GM23338 (cell line): ENCODE data around the gene TOP2A. TPM values are rescaled to one million over a fixed set of nuclear protein-coding genes. Genes with fewer than 3 reads are reported as not detected.

Source experiments
- ATAC-seq: fragments of 200-7000 bp; cut with Tn5 transposase; 3 replicates; pipeline ENCODE4 v1.9.1; 2020
- DNase-seq: peaks from one replicate; pipeline ENCODE4 v3.0.0-alpha.2; 2015; ENCODE audit warnings: low spot score
- H2AFZ ChIP-seq: fragments of 200-600 bp; sonication (generic); 2 replicates; pipeline ENCODE4 v1.8.0; 2016; ENCODE audit warnings: antibody characterized with exemption, mild to moderate bottlenecking, moderate library complexity
- H3F3A ChIP-seq: fragments of 200-600 bp; sonication (generic); replicated peaks from 2 replicates; pipeline ENCODE4 v1.8.0; 2017; ENCODE audit warnings: antibody characterized with exemption, mixed run types, low read depth
- H3K27ac ChIP-seq: fragments of 200-600 bp; sonication (generic); 2 replicates; pipeline ENCODE4 v1.6.1; 2016; ENCODE audit warnings: low read depth
- H3K27me3 ChIP-seq: fragments of 200-600 bp; sonication (generic); 2 replicates; pipeline ENCODE4 v1.8.0; 2016; ENCODE audit warnings: mild to moderate bottlenecking, mixed run types, moderate library complexity; ENCODE audit not compliant: insufficient read depth
- H3K36me3 ChIP-seq: fragments of 200-600 bp; sonication (generic); 2 replicates; pipeline ENCODE4 v1.8.0; 2016; ENCODE audit warnings: mild to moderate bottlenecking; ENCODE audit not compliant: insufficient read depth
- H3K4me1 ChIP-seq: fragments of 200-600 bp; sonication (generic); 2 replicates; pipeline ENCODE4 v1.8.0; 2016; ENCODE audit warnings: mild to moderate bottlenecking, moderate library complexity; ENCODE audit not compliant: insufficient read depth
- H3K4me2 ChIP-seq: fragments of 200-600 bp; sonication (generic); 2 replicates; pipeline ENCODE4 v1.7.1; 2017; ENCODE audit warnings: mixed run types
- H3K4me3 ChIP-seq: fragments of 200-600 bp; sonication (generic); 2 replicates; pipeline ENCODE4 v1.6.1; 2016; ENCODE audit warnings: mixed run types
- H3K79me2 ChIP-seq: fragments of 200-600 bp; sonication (generic); replicated peaks from 2 replicates; pipeline ENCODE4 v1.8.0; 2017; ENCODE audit warnings: mild to moderate bottlenecking; ENCODE audit not compliant: insufficient read depth
- H3K9me2 ChIP-seq: fragments of 200-600 bp; sonication (generic); 2 replicates; pipeline ENCODE4 v1.8.0; 2017; ENCODE audit not compliant: insufficient read depth
- H4K20me1 ChIP-seq: fragments of 200-600 bp; sonication (generic); replicated peaks from 2 replicates; pipeline ENCODE4 v1.8.0; 2017; ENCODE audit warnings: mild to moderate bottlenecking; ENCODE audit not compliant: insufficient read depth
- H3K27ac Mint-ChIP-seq: 2 replicates; pipeline ENCODE4 v1.8.0; 2020; ENCODE audit warnings: inconsistent platforms, mild to moderate bottlenecking, moderate library complexity, mixed read lengths
- H3K27me3 Mint-ChIP-seq: 3 replicates; pipeline ENCODE4 v1.8.0; 2022; ENCODE audit warnings: low read depth, mild to moderate bottlenecking, moderate library complexity, mixed read lengths, inconsistent platforms; ENCODE audit not compliant: insufficient read depth, poor library complexity
- H3K36me3 Mint-ChIP-seq: 3 replicates; pipeline ENCODE4 v1.8.0; 2021; ENCODE audit warnings: low read depth, mild to moderate bottlenecking, inconsistent platforms, moderate library complexity, mixed read lengths
- H3K4me1 Mint-ChIP-seq: 3 replicates; pipeline ENCODE4 v1.8.0; 2020; ENCODE audit warnings: mild to moderate bottlenecking, inconsistent platforms, mixed read lengths
- H3K4me3 Mint-ChIP-seq: 3 replicates; pipeline ENCODE4 v1.8.0; 2021; ENCODE audit warnings: moderate library complexity, mild to moderate bottlenecking, inconsistent platforms, mixed read lengths
- H3K9me3 Mint-ChIP-seq: 3 replicates; pipeline ENCODE4 v1.8.0; 2020; ENCODE audit warnings: moderate library complexity, mild to moderate bottlenecking, inconsistent platforms, mixed read lengths
- CTCF ChIP-seq, 2 experiments: fragments of 200-600 bp in 1 of 2; sonication (generic) in 1 of 2; conservative IDR thresholded peaks; 2 replicates each; pipeline versions ENCODE4 v1.5.1 to v1.6.1; 2016 to 2017; ENCODE audit warnings: antibody characterized with exemption in 2 of 2, low read depth in 2 of 2, mild to moderate bottlenecking in 2 of 2, moderate library complexity in 1 of 2
- ETS1 ChIP-seq: IDR thresholded peaks from 2 replicates; pipeline ENCODE4 v1.6.1; 2016; ENCODE audit warnings: antibody characterized with exemption
- EZH2 ChIP-seq: fragments of 200-600 bp; sonication (generic); IDR thresholded peaks from one replicate; pipeline ENCODE4 v1.8.0; 2017; ENCODE audit warnings: antibody characterized with exemption, mild to moderate bottlenecking, low read depth; ENCODE audit not compliant: unreplicated experiment
- EZH2phosphoT487 ChIP-seq: fragments of 200-600 bp; sonication (generic); IDR thresholded peaks from one replicate; pipeline ENCODE4 v1.8.1; 2018; ENCODE audit warnings: antibody characterized with exemption; ENCODE audit not compliant: unreplicated experiment
- JUNB ChIP-seq: IDR thresholded peaks from one replicate; pipeline ENCODE4 v1.6.1; 2016; ENCODE audit warnings: antibody characterized with exemption; ENCODE audit not compliant: unreplicated experiment
- NANOG ChIP-seq: IDR thresholded peaks from 2 replicates; pipeline ENCODE4 v1.6.1; 2016; ENCODE audit warnings: antibody characterized with exemption, borderline replicate concordance
- POLR2AphosphoS5 ChIP-seq: IDR thresholded peaks from 2 replicates; pipeline ENCODE4 v1.6.1; 2016; ENCODE audit warnings: antibody characterized with exemption, low read depth
- REST ChIP-seq: IDR thresholded peaks from one replicate; pipeline ENCODE4 v1.6.1; 2018; ENCODE audit warnings: antibody characterized with exemption; ENCODE audit not compliant: unreplicated experiment
- STAT1 ChIP-seq: IDR thresholded peaks from one replicate; pipeline ENCODE4 v1.6.1; 2016; ENCODE audit warnings: antibody characterized with exemption; ENCODE audit not compliant: unreplicated experiment
- ZNF331 ChIP-seq: fragments of 250-450 bp; sonication (Bioruptor Pico); IDR thresholded peaks from 2 replicates; pipeline ENCODE4 v1.5.0; 2020; ENCODE audit warnings: low read depth, mild to moderate bottlenecking, moderate library complexity
- polyA plus RNA-seq: library from polyadenylated mRNA; unstranded; fragments of >200 nt; fragmentation: Nextera tagmentation; extraction: Ambion mirVana; gene quantifications from 2 replicates; pipeline ENCODE4 v1.2.1, GENCODE V29; 2016
- total RNA-seq: library from RNA; depleted of rRNA; stranded (reverse); fragments of >200 nt; shearing (Covaris generic); gene quantifications from 2 replicates; pipeline ENCODE4 v1.2.3, GENCODE V29; 2014

The TOP2A gene
- total and polyA plus RNA-seq, 2 experiments from 2014 or later = 263 to 442 TPM

- no peaks in the 10 kb centered on the region for H4K20me1 ChIP-seq
- peaks cover 44% of the 10 kb centered on the region for H3K4me1 Mint-ChIP-seq
- peak overlapping the region; percentile 92 for H3K27ac Mint-ChIP-seq
- DNase-seq (no peak), ATAC-seq (peak; percentile 20)
- no peak overlapping the region for H2AFZ ChIP-seq
- peaks cover 21% of the 10 kb centered on the region for H3K27me3 Mint-ChIP-seq
- H3K4me3 ChIP-seq = no peak overlapping the region
- H3K4me1 ChIP-seq = peaks cover 25% of the 10 kb centered on the region
- H3K27ac ChIP-seq = peak overlapping the region; percentile 26; the same call in 1 of the 2 replicates
- H3K79me2 ChIP-seq = no peaks in the 10 kb centered on the region
- H3K4me3 Mint-ChIP-seq = no peak overlapping the region
- no peaks in the 10 kb centered on the region for H3K9me2 ChIP-seq
- TF ChIP-seq ZNF331 (CRISPR knock-in tag) (no peak), JUNB (no peak), CTCF (conservative IDR thresholded peaks at IDR 0.05; ENCODE audit: low read depth in 2 of 2) (no peak), EZH2phosphoT487 (no peak)
- H3K4me2 ChIP-seq = no peak overlapping the region
- peaks cover 40% of the 10 kb centered on the region for H3K36me3 Mint-ChIP-seq
- H3F3A ChIP-seq = no peaks in the 10 kb centered on the region
- no peaks in the 10 kb centered on the region for H3K9me3 Mint-ChIP-seq
- H3K27me3 ChIP-seq = no peaks in the 10 kb centered on the region
- peaks cover under 1% of the 10 kb centered on the region; the same call in 1 of the 2 replicates for H3K36me3 ChIP-seq
These were observed 40.5 kb upstream of the TOP2A start for GRCh38 chr17:40457964-40458791.

- TF ChIP-seq STAT1 (no peak), POLR2AphosphoS5 (no peak), ZNF331 (CRISPR knock-in tag) (no peak)
- Histone ChIP-seq H3K4me1 (peaks cover 17% of the 10 kb centered on the region), H3K9me2 (no peaks in the 10 kb centered on the region), H3K4me2 (no peak overlapping the region), H3F3A (no peaks in the 10 kb centered on the region), H3K36me3 (peaks cover 7% of the 10 kb centered on the region; the same call in 1 of the 2 replicates), H3K27me3 (no peaks in the 10 kb centered on the region), H3K4me3 (no peak overlapping the region), H2AFZ (no peak overlapping the region), H4K20me1 (no peaks in the 10 kb centered on the region), H3K27ac (no peak overlapping the region), H3K79me2 (no peaks in the 10 kb centered on the region)
- no peak for ATAC-seq
- Mint-ChIP-seq H3K4me3 (no peak overlapping the region; the same call in 2 of the 3 replicates), H3K9me3 (no peaks in the 10 kb centered on the region), H3K27me3 (peaks cover 19% of the 10 kb centered on the region), H3K36me3 (peaks cover 48% of the 10 kb centered on the region), H3K4me1 (peaks cover 36% of the 10 kb centered on the region), H3K27ac (no peak overlapping the region)
- DNase-seq = no peak
These were observed 39.7 kb upstream of the TOP2A start for GRCh38 chr17:40457369-40457768.

- no peaks in the 10 kb centered on the region for H4K20me1 ChIP-seq
- H3K4me2 ChIP-seq = no peak overlapping the region
- Mint-ChIP-seq H3K4me3 (no peak overlapping the region), H3K4me1 (peaks cover 29% of the 10 kb centered on the region), H3K27ac (no peak overlapping the region), H3K9me3 (no peaks in the 10 kb centered on the region), H3K27me3 (peaks cover 15% of the 10 kb centered on the region), H3K36me3 (peaks cover 53% of the 10 kb centered on the region)
- no peak overlapping the region for H3K4me3 ChIP-seq
- H3K27ac ChIP-seq = no peak overlapping the region
- DNase-seq (no peak), ATAC-seq (no peak)
- no peaks in the 10 kb centered on the region for H3K9me2 ChIP-seq
- peaks cover 13% of the 10 kb centered on the region for H3K4me1 ChIP-seq
- no peaks in the 10 kb centered on the region for H3K27me3 ChIP-seq
- no peaks in the 10 kb centered on the region for H3F3A ChIP-seq
- peaks cover 7% of the 10 kb centered on the region; the same call in 1 of the 2 replicates for H3K36me3 ChIP-seq
- no peak overlapping the region for H2AFZ ChIP-seq
- H3K79me2 ChIP-seq = peaks cover 4% of the 10 kb centered on the region
- TF ChIP-seq POLR2AphosphoS5 (no peak), EZH2 (no peak), REST (no peak), NANOG (no peak), ETS1 (no peak), ZNF331 (CRISPR knock-in tag) (no peak)
These were observed 38.8 kb upstream of the TOP2A start for GRCh38 chr17:40456396-40456951.
